Peyer's patch (tissue), 4 donors: Measurements from ENCODE around the gene CDX1.

Experiments
- POLR2A ChIP-seq, 2 donors: fragments of 450-650 bp; IDR thresholded peaks; one replicate each; pipeline ENCODE4 v1.5.1; 2017; ENCODE audit warnings: antibody characterized with exemption in 2 of 2, mild to moderate bottlenecking in 2 of 2, moderate library complexity in 2 of 2
- TF ChIP-seq, protein P1 (sequence below), 6 experiments: fragments of 450-650 bp in 4 of 6; fragments of 200-600 bp in 2 of 6; sonication (generic) in 1 of 6; IDR thresholded peaks; one replicate each; pipeline ENCODE4 v1.5.1; 2017 to 2019; ENCODE audit warnings: antibody characterized with exemption in 6 of 6, mild to moderate bottlenecking in 3 of 6, moderate library complexity in 1 of 6

DNA sequence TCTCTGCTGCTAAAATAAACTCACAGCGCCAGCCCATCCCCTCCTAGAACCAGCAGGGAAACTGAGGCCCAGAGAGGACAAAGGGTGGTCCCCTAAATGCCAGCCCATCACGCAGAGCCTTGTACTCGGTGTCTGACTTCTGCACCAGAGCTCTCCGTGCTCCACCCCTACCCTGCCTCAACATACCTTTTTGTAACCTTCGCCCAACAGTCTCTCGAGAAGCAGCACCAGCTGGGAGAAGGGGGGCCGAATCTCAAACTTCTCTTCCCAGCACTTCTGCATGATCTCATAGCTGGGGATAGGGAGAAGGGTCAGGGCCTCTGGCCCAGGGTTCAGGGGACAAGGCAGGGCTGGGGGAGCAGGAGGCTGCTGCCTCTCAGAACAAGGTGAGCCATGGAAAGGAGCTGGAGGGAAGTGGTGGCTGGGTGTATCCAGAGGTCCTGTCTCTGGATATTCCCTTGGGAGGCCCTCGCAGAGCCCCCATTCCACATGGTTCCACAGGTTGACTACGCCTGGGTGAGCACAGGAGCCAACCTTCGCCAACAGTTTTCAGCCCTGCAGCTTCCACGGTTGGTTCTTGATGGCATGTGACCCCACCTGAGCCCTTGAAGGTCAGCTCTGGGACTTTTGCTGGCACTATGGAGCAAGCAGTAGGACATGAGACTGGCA lies 47.9 kb upstream of the CDX1 start:
- TF ChIP-seq, protein P1, sequence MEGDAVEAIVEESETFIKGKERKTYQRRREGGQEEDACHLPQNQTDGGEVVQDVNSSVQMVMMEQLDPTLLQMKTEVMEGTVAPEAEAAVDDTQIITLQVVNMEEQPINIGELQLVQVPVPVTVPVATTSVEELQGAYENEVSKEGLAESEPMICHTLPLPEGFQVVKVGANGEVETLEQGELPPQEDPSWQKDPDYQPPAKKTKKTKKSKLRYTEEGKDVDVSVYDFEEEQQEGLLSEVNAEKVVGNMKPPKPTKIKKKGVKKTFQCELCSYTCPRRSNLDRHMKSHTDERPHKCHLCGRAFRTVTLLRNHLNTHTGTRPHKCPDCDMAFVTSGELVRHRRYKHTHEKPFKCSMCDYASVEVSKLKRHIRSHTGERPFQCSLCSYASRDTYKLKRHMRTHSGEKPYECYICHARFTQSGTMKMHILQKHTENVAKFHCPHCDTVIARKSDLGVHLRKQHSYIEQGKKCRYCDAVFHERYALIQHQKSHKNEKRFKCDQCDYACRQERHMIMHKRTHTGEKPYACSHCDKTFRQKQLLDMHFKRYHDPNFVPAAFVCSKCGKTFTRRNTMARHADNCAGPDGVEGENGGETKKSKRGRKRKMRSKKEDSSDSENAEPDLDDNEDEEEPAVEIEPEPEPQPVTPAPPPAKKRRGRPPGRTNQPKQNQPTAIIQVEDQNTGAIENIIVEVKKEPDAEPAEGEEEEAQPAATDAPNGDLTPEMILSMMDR (IDR thresholded peaks at IDR 0.05): no peak
- no peak for TF ChIP-seq POLR2A (IDR thresholded peaks at IDR 0.05)
